Thymus (tissue), 11 donors: ENCODE results near the gene DERL2. TPM values are rescaled to one million over a fixed set of nuclear protein-coding genes. Genes with fewer than 3 reads are reported as not detected.

Experiments used
- DNase-seq, 9 donors: peaks; one replicate each; pipeline ENCODE4 v3.0.0-alpha.2; 2013; ENCODE audit warnings: low spot score in 9 of 9, low read depth in 6 of 9, missing footprints in 1 of 9
- H3K27ac ChIP-seq, 2 donors: one replicate each; pipeline ENCODE4 v1.5.1; 2013; ENCODE audit warnings: control low read depth in 1 of 2, low read depth in 1 of 2, low read length in 1 of 2, mild to moderate bottlenecking in 1 of 2, moderate library complexity in 1 of 2
- H3K27me3 ChIP-seq, 2 donors: one replicate each; pipeline ENCODE4 v1.5.1; 2013; ENCODE audit warnings: low read length in 1 of 2; ENCODE audit not compliant: control insufficient read depth in 2 of 2, insufficient read depth in 1 of 2
- H3K36me3 ChIP-seq, 2 donors: one replicate each; pipeline ENCODE4 v1.5.1; 2013; ENCODE audit warnings: low read length in 1 of 2, mild to moderate bottlenecking in 1 of 2, moderate library complexity in 1 of 2; ENCODE audit not compliant: control insufficient read depth in 2 of 2, insufficient read depth in 2 of 2
- H3K4me1 ChIP-seq, 2 donors: one replicate each; pipeline ENCODE4 v1.5.1; 2013; ENCODE audit warnings: low read length in 2 of 2; ENCODE audit not compliant: control insufficient read depth in 2 of 2, insufficient read depth in 2 of 2
- H3K4me3 ChIP-seq, 2 donors: one replicate each; pipeline ENCODE4 v1.5.1; 2013; ENCODE audit warnings: low read length in 2 of 2, control low read depth in 1 of 2, mild to moderate bottlenecking in 1 of 2
- H3K9me3 ChIP-seq, 2 donors: one replicate each; pipeline ENCODE4 v1.5.1; 2013; ENCODE audit warnings: low read length in 1 of 2, mild to moderate bottlenecking in 1 of 2; ENCODE audit not compliant: control insufficient read depth in 2 of 2, insufficient read depth in 1 of 2
- WGBS: extraction: QIAGEN DNeasy Blood & Tissue Kit; methylation state at CpG from one replicate; pipeline ENCODE4 v1.1.7; 2013; 5-methylcytosine and 5-hydroxymethylcytosine counted together
- polyA plus RNA-seq: library from polyadenylated mRNA; stranded (reverse); fragments of 200-250 nt; gene quantifications from one replicate; pipeline ENCODE4 v1.2.3, GENCODE V29; 2013
- total RNA-seq: library from RNA; stranded (reverse); fragments of 120-200 nt; gene quantifications from one replicate; pipeline ENCODE4 v1.2.4, GENCODE V29; 2013
- donor health status: healthy.

Gene DERL2
- total and polyA plus RNA-seq, 2 donors: 43.4 to 99.4 TPM

DNA sequence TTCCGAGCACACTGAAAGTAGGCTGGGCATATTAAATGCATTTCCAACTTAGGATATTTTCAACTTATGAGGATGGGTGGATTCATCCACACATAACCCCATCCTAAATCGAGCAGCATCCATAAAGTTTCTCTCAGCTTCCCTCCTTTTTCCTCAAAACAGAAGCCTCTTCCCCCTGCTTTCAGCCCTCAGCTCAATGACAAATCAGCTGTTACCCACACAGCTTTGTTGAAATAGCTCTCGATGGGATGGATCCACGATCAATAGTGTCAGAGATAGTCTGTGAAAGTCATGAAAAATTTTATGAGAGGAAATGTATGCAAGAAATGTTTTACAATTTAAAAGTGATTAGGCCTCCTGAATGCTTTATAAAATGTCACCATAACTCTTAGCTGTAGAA lies 19.7 kb downstream of the DERL2 start:
- Histone ChIP-seq H3K4me1 (peaks cover 11 to 17% of the 10 kb centered on the region in 2 donors), H3K27ac (no peak overlapping the region), H3K4me3 (no peak overlapping the region), H3K9me3 (no peaks in the 10 kb centered on the region), H3K27me3 (no peaks in the 10 kb centered on the region), H3K36me3 (peaks cover 4 to 8% of the 10 kb centered on the region in 2 donors)
- WGBS: 96% methylated on average over 4 of the region's 4 CpGs
- DNase-seq: no peak

DNA sequence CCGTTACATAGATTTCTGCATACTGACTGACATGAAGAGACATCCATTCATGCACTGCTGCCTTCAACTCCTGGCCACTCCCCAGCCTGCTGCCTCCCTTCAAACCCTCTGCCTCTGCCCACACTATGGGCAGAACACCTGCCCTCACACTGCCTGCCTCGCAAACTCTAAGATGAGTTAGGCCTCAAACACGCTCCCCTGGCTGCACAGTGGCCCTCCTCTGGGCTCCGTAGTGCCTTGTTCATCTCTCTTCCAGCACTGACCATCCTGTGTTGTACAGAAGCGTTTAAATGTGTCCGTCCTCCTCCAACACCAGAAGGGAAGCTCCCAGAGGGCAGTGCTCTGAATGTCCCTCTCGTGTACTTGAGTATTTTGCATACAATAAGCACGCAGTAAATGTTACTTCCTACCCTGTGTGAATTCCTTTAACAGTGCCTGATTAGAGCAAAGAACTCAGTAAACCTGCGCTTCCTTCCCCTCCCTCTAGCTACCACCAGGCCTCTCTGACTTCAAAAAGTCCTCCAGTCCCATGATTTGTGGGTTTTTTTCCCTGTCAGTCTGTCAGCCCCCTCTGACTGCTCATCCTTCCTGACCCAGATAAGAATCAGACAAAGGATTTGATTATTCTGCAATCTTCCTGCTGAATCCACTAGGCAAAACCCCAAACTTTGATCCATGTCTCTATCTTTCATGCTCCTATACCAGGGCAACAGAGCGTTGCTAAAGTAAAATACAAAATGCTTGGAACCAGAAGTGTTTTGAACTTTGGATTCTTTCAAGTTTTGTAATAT lies 21.1 kb downstream of the DERL2 start:
- Histone ChIP-seq H3K27me3 (no peaks in the 10 kb centered on the region), H3K9me3 (no peaks in the 10 kb centered on the region), H3K4me3 (no peak overlapping the region), H3K27ac (no peak overlapping the region), H3K36me3 (peaks cover 4 to 13% of the 10 kb centered on the region in 2 donors), H3K4me1 (peaks cover 11 to 17% of the 10 kb centered on the region in 2 donors)
- WGBS: 92% methylated on average over 10 of the region's 10 CpGs
- no peak for DNase-seq

DNA sequence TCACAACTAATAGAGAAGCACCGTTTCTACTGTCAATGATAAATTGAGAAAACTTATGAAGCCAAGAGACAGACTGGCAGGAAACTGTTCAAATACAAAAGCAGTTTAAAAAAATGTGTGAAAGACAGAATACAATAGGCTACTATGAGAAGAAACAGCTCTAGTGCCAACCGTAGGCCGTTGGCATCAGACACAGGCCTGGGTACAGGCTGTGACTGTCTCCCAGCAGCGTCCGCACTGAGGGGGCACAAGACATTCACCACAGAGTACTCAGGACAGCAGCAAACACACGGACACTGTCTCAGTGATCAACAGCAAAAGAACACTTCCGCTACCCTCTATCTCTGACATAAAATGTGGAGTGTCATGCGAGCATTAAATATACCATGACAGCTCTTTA lies 39.2 kb downstream of the DERL2 start:
- no peak overlapping the region for H3K27ac ChIP-seq
- H3K36me3 ChIP-seq: peaks cover 52 to 61% of the 10 kb centered on the region in 2 donors
- DNase-seq: no peak
- 97% methylated on average over 8 of the region's 8 CpGs for WGBS
- H3K27me3 ChIP-seq: no peaks in the 10 kb centered on the region
- H3K4me1 ChIP-seq: no peaks in the 10 kb centered on the region
- H3K9me3 ChIP-seq: no peaks in the 10 kb centered on the region
- H3K4me3 ChIP-seq: no peak overlapping the region

DNA sequence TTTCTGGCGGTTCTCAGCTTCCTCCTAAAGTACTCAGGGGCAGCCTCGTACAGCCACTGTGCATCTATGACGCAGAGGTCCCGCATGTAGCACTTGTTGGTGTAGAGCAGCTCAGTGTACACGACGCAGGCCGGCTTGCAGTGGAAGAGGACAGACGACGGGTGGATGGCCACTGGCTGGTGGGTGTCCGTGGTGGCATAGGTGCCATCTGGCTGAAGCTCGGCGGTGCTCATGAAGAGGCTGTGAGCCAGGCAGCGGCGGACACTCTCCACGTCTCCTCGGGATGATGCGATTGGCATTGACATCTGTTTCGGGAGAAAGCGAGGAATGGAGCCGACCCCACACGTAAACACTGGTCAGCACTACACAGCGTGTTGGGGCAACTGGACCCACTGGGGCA lies 41.8 kb downstream of the DERL2 start:
- Histone ChIP-seq H3K9me3 (no peaks in the 10 kb centered on the region), H3K27ac (no peak overlapping the region), H3K27me3 (no peaks in the 10 kb centered on the region), H3K4me3 (no peak overlapping the region), H3K36me3 (peaks cover 37 to 43% of the 10 kb centered on the region in 2 donors), H3K4me1 (peaks cover 0 to 3% of the 10 kb centered on the region in 2 donors)
- no peak for DNase-seq
- whole genome bisulfite sequencing: 99% methylated on average over 22 of the region's 22 CpGs

DNA sequence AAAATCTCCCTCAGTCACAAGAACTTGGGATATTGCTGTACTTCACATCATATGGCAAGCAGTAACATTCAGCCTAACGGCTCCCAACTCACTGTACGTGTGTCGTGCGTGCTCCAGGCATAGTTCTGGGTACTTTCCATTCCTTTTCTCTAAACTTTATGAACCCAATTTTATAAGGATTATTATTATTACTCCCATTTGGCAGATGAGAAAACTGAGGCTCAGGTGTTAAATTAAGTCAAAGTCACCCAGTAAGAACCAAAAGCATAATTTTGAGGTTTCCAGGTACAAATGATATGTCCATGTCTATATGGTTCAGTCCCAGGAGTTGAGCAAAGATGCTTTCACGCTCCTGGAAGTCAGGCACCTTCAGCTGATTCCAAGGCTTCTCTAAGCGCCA lies 42.2 kb downstream of the DERL2 start:
- Histone ChIP-seq H3K4me1 (peaks cover 0 to 4% of the 10 kb centered on the region in 2 donors), H3K27ac (no peak overlapping the region), H3K36me3 (peaks cover 37 to 41% of the 10 kb centered on the region in 2 donors), H3K27me3 (no peaks in the 10 kb centered on the region), H3K4me3 (no peak overlapping the region), H3K9me3 (no peaks in the 10 kb centered on the region)
- 98% methylated on average over 6 of the region's 6 CpGs for WGBS
- no peak for DNase-seq

DNA sequence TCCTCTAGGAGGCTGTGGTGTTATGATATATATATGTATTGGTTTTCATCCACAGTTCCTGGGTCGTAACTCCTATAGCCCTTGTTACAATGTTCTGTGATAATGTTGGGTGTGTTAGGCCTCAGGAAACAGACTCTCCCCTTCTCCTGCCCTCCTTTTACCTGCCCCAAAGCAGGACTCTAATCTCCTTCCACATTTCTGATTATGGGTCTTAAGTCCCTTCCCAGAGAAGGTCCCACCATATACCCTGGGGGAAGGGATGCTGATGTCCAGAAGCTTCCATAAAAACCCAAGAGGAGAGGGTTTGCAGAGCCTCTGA lies 46.6 kb downstream of the DERL2 start:
- no peaks in the 10 kb centered on the region for H3K9me3 ChIP-seq
- H3K36me3 ChIP-seq: peaks cover 17 to 40% of the 10 kb centered on the region in 2 donors
- DNase-seq: no peak
- 36% methylated on average over 1 of the region's 1 CpG for WGBS
- H3K27ac ChIP-seq: peak overlapping the region; percentile 69 to 74
- H3K4me1 ChIP-seq: peaks cover 4 to 12% of the 10 kb centered on the region in 2 donors
- H3K27me3 ChIP-seq: no peaks in the 10 kb centered on the region
- H3K4me3 ChIP-seq: peak overlapping the region; percentile 66 to 80

DNA sequence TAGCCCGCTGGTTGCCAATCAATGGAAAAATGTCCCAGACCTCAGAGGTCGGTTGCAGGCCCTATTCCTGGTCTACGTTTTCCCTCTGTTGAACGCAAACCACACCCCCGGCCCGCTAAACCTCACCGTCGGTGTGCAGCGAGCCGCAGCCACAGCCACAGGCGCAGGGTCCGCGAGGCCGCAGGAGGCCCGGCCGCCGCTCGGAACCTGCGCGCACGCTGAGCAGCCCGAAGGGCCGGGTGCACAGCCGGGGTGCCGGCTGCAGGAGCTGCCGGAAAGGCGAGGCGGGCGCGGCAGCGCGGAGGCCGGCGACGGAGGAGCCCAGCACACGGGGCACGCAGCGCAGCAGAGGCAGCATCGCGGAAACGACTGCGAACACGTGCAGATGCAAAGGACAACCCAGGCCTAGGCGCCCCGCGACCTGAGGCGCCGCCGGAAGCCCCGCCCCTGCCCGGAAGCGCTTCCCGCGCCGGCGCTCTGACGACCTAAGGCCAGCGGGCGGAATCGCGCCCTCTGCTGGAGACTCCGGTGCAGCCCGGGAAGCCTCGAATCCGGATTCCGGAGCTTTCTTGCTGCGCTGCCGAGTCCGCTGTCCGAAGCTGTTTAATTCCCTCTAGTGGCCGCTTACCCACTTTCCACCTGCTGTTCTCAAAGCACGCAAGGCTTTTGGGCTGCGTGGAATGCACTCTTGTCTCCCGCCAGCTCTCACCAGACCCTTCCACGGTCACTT lies 47.1 kb downstream of the DERL2 start, which contains the start of gene C1QBP:
TSS of gene C1QBP (minus strand) at position 440 of the 730 bp plus-strand sequence. CDS start at position 358, 82 bp downstream.
- no peaks in the 10 kb centered on the region for H3K27me3 ChIP-seq
- WGBS: under 1% methylated on average over 75 of the region's 75 CpGs
- H3K4me1 ChIP-seq: peaks cover 4 to 12% of the 10 kb centered on the region in 2 donors
- peaks cover 16 to 38% of the 10 kb centered on the region in 2 donors for H3K36me3 ChIP-seq
- peak; percentile 74 to 97 (median 91) for DNase-seq
- no peaks in the 10 kb centered on the region for H3K9me3 ChIP-seq
- peak within 1 kb of the TSS; percentile 69 to 88 for H3K27ac ChIP-seq
- H3K4me3 ChIP-seq: peak within 1 kb of the TSS; percentile 66 to 80

DNA sequence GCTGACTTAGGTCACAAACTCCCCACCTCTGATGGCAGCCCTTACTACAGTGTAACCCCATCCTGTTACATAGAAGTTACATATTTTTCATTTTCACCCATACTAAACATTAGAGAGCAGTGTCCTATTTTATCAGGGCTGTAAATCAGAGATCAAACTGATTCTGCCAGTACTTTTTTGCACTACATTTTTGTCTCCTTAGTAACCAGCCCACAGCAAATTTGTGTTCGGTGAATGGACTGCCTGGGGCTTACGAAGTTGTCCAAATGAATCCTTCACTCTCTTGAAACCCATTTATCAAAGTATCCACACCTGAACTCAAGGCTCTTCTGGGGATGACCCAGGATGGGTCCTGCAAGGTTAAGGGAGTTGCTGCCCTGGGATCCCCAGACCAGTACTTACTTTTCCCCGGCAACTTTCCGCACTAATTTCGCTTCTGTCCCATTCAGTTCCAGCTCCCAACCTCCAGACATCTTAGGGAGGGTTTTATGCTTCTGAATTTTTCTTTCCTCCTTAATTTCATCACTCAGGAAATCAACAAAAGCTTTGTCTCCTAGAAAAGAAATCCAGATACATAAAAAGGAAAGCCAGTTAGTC lies 48.2 kb downstream of the DERL2 start:
- no peaks in the 10 kb centered on the region for H3K9me3 ChIP-seq
- H3K4me3 ChIP-seq: peak overlapping the region; percentile 66 to 80
- DNase-seq: no peak
- 88% methylated on average over 5 of the region's 5 CpGs for WGBS
- no peaks in the 10 kb centered on the region for H3K27me3 ChIP-seq
- peaks cover 21 to 40% of the 10 kb centered on the region in 2 donors for H3K36me3 ChIP-seq
- no peak overlapping the region for H3K27ac ChIP-seq
- peaks cover 4 to 12% of the 10 kb centered on the region in 2 donors for H3K4me1 ChIP-seq
